ENCODE results near the gene SPPL2B.

SPPL2B gene

DNA sequence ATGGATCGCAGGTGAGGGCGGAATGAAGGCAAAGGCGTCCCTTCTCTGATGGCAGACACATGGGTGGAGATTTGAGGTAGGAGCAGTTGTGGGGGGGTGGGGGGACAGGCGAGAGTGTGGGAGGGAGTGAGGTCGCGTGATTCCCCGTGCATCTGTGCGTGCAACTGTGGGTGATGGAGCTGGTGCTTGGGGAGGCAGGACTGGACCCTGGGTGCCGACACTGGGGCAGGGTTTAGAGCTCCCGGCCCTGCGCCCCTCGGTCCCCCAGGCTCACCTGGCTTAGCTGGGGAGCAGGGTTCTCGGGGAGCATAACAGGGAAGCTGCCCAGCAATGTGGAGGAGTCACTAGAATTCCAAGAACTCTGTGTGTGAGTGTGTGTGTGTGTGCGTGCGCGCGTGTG, 34.9 kb downstream of the SPPL2B start:
- Histone ChIP-seq H3K27me3 (ENCODE audit: low read length) (no peaks in the 10 kb centered on the region), H3K36me3 (ENCODE audit: low read length) (no peaks in the 10 kb centered on the region), H3K4me2 (ENCODE audit: low read depth, low read length, poor library complexity, severe bottlenecking) (no peak overlapping the region), H3K9me2 (replicated peaks; ENCODE audit: insufficient read depth, low read length) (no peaks in the 10 kb centered on the region), H4K20me1 (ENCODE audit: low read depth, low read length) (no peaks in the 10 kb centered on the region), H3K4me3 (ENCODE audit: insufficient read depth, low read length, poor library complexity, severe bottlenecking) (no peak overlapping the region), H3K9me3 (ENCODE audit: insufficient read depth, low read length) (no peaks in the 10 kb centered on the region), H3K9ac (ENCODE audit: low read length) (no peak overlapping the region), H3K27ac (ENCODE audit: low read depth, low read length) (no peak overlapping the region), H3F3A (ENCODE audit: insufficient read depth) (no peaks in the 10 kb centered on the region), H3K79me2 (ENCODE audit: insufficient read depth, low read length) (no peaks in the 10 kb centered on the region), H2AFZ (ENCODE audit: low read depth, low read length, severe bottlenecking) (no peak overlapping the region)
- no peak for TF ChIP-seq EZH2phosphoT487 (conservative IDR thresholded peaks at IDR 0.05; ENCODE audit: low read length)
- TF ChIP-seq, protein P1, sequence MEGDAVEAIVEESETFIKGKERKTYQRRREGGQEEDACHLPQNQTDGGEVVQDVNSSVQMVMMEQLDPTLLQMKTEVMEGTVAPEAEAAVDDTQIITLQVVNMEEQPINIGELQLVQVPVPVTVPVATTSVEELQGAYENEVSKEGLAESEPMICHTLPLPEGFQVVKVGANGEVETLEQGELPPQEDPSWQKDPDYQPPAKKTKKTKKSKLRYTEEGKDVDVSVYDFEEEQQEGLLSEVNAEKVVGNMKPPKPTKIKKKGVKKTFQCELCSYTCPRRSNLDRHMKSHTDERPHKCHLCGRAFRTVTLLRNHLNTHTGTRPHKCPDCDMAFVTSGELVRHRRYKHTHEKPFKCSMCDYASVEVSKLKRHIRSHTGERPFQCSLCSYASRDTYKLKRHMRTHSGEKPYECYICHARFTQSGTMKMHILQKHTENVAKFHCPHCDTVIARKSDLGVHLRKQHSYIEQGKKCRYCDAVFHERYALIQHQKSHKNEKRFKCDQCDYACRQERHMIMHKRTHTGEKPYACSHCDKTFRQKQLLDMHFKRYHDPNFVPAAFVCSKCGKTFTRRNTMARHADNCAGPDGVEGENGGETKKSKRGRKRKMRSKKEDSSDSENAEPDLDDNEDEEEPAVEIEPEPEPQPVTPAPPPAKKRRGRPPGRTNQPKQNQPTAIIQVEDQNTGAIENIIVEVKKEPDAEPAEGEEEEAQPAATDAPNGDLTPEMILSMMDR (IDR thresholded peaks at IDR 0.05; ENCODE audit: insufficient read depth, low read length, poor library complexity, severe bottlenecking) = no peak

DNA sequence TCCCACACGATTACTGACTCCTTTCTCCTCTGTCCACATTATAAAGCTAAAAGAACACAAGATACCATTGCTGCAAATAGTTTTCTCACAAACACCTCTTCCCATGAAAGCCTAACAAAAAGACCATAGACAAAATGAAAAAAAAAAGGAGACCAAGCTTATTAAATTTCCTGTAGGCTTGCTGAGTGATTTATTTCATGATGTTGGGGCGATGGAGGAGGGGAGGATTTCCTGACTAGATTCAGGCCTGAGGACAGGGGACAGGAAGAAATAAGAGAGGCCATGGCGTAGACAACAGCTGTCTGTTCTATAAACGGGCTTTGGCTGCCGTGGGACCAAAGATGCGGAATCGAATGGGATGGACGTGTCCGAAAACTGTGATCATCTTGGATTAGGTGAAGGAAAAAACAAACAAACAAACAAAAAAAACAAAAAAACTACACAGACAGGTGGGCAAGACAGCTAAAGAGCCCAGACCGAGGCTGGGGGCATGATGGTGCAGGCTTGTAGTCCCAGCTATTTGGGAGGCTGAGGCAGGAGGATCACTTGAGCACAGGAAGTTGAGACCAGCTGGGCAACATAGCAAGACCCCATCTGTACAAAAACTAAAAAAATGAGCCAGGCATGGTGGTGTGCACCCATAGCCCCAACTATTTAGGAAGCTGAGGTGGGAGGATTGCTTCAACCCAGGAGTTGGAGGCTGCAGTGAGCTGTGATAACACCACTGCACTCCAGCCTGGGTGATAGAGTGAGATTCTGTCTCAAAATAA, 36.9 kb downstream of the SPPL2B start:
- no peak overlapping the region for H3K4me2 ChIP-seq (ENCODE audit: low read depth, low read length, poor library complexity, severe bottlenecking)
- H3K4me3 ChIP-seq (ENCODE audit: insufficient read depth, low read length, poor library complexity, severe bottlenecking) = no peak overlapping the region
- no peaks in the 10 kb centered on the region for H3F3A ChIP-seq (ENCODE audit: insufficient read depth)

DNA sequence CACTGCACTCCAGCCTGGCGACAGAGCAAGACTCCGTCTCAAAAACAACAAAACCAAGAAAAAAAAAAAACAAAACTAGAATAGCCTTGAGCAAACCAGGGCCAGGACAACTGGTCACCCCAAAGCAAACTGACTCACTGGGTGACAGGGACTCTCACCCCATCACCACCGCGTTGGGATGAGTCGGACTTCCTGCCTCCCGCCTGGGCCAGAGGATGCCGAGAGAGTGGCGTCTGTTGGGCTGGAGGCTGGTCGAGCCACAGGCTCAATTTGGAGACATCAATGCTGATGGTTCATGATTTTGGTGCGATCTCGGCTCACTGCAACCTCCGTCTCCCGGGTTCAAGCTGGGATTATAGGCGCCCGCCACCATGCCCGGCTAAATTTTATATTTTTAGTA, 43.2 kb downstream of the SPPL2B start:
- TF ChIP-seq, protein P1 (IDR thresholded peaks at IDR 0.05; ENCODE audit: insufficient read depth, low read length, poor library complexity, severe bottlenecking) = no peak
- TF ChIP-seq EZH2phosphoT487 (conservative IDR thresholded peaks at IDR 0.05; ENCODE audit: low read length) = no peak
- no peaks in the 10 kb centered on the region for H3K9me2 ChIP-seq (replicated peaks; ENCODE audit: insufficient read depth, low read length)
- no peaks in the 10 kb centered on the region for H4K20me1 ChIP-seq (ENCODE audit: low read depth, low read length)
- H3K9me3 ChIP-seq (ENCODE audit: insufficient read depth, low read length) = no peaks in the 10 kb centered on the region
- H3K4me2 ChIP-seq (ENCODE audit: low read depth, low read length, poor library complexity, severe bottlenecking) = no peak overlapping the region
- no peaks in the 10 kb centered on the region for H3K79me2 ChIP-seq (ENCODE audit: insufficient read depth, low read length)
- H3F3A ChIP-seq (ENCODE audit: insufficient read depth) = no peaks in the 10 kb centered on the region
- no peaks in the 10 kb centered on the region for H3K27me3 ChIP-seq (ENCODE audit: low read length)
- H2AFZ ChIP-seq (ENCODE audit: low read depth, low read length, severe bottlenecking) = no peak overlapping the region
- H3K4me3 ChIP-seq (ENCODE audit: insufficient read depth, low read length, poor library complexity, severe bottlenecking) = no peak overlapping the region
- H3K27ac ChIP-seq (ENCODE audit: low read depth, low read length) = no peak overlapping the region
- no peaks in the 10 kb centered on the region for H3K36me3 ChIP-seq (ENCODE audit: low read length)
- no peak overlapping the region for H3K9ac ChIP-seq (ENCODE audit: low read length)

More for the DNA sequence above, 36.9 kb downstream of the SPPL2B start:
- H3K27me3 ChIP-seq (ENCODE audit: low read length) = no peaks in the 10 kb centered on the region
- no peaks in the 10 kb centered on the region for H4K20me1 ChIP-seq (ENCODE audit: low read depth, low read length)
- TF ChIP-seq, protein P1 (IDR thresholded peaks at IDR 0.05; ENCODE audit: insufficient read depth, low read length, poor library complexity, severe bottlenecking) = no peak
- no peak for TF ChIP-seq EZH2phosphoT487 (conservative IDR thresholded peaks at IDR 0.05; ENCODE audit: low read length)
- H3K9ac ChIP-seq (ENCODE audit: low read length) = no peak overlapping the region
- H3K9me3 ChIP-seq (ENCODE audit: insufficient read depth, low read length) = no peaks in the 10 kb centered on the region
- no peak overlapping the region for H3K27ac ChIP-seq (ENCODE audit: low read depth, low read length)
- no peaks in the 10 kb centered on the region for H3K9me2 ChIP-seq (replicated peaks; ENCODE audit: insufficient read depth, low read length)
- no peaks in the 10 kb centered on the region for H3K36me3 ChIP-seq (ENCODE audit: low read length)
- no peak overlapping the region for H2AFZ ChIP-seq (ENCODE audit: low read depth, low read length, severe bottlenecking)
- H3K79me2 ChIP-seq (ENCODE audit: insufficient read depth, low read length) = no peaks in the 10 kb centered on the region

Data from SU-DHL-6 (cell line).